ENCODE results near the gene SERP2.

- no peak for TF ChIP-seq ZNF274 (IDR thresholded peaks at IDR 0.05; ENCODE audit: low read depth, low read length)
- no peak for TF ChIP-seq SUZ12 (IDR thresholded peaks at IDR 0.05; ENCODE audit: extremely low read depth, insufficient read depth, insufficient read length)
Observed at GRCh38 chr13:44402899-44403445, 29.3 kb downstream of the SERP2 start.

Data from NT2/D1 (cell line).